GM12872 (cell line): ENCODE data around the gene BCL2.

Experiments used
- CTCF ChIP-seq: IDR thresholded peaks from 3 replicates; pipeline ENCODE4 v1.5.1; 2011; ENCODE audit warnings: low read depth, mild to moderate bottlenecking, low read length, moderate library complexity; ENCODE audit not compliant: insufficient read depth

Gene BCL2

GRCh38 chr18:63356272-63356896 lies 36.8 kb upstream of the BCL2 start:
- no peak for TF ChIP-seq CTCF

- no peak for TF ChIP-seq CTCF
Measured at GRCh38 chr18:63350230-63350629, 30.7 kb upstream of the BCL2 start.

- no peak for TF ChIP-seq CTCF
Measured at GRCh38 chr18:63348508-63349136, 29.1 kb upstream of the BCL2 start.

GRCh38 chr18:63346480-63347183 lies 27.1 kb upstream of the BCL2 start:
- TF ChIP-seq CTCF, result no peak

GRCh38 chr18:63346031-63346430 lies 26.5 kb upstream of the BCL2 start:
- TF ChIP-seq CTCF, result no peak

- no peak for TF ChIP-seq CTCF
Measured at GRCh38 chr18:63344918-63345317, 25.3 kb upstream of the BCL2 start.

- TF ChIP-seq CTCF, result no peak
Measured at GRCh38 chr18:63344263-63344662, 24.7 kb upstream of the BCL2 start.
